Stimulated activated naive CD4-positive, alpha-beta T cell (primary cell): Measurements from ENCODE around the gene TWNK.
"Not testable (repeated sequence)": the region's sequence is repeated elsewhere in the genome, so short reads cannot be mapped to it uniquely, and the experiment has no call there.

Source experiments
- DNase-seq, 6 experiments: peaks; one replicate each; lab custom pipeline; 2025; lab: John Stamatoyannopoulos, UW

TWNK gene

GRCh38 chr10:100972904-100973535, 14.3 kb upstream of the TWNK start:
- no peak for DNase-seq

- DNase-seq = not testable (repeated sequence)
Observed at GRCh38 chr10:100975397-100975796, 11.9 kb upstream of the TWNK start.

GRCh38 chr10:100976906-100977305, 10.4 kb upstream of the TWNK start:
- no peak for DNase-seq

GRCh38 chr10:100977436-100977835, 9.9 kb upstream of the TWNK start:
- DNase-seq = no peak

- DNase-seq = no peak
Observed at GRCh38 chr10:100978121-100978900, 9.0 kb upstream of the TWNK start.

GRCh38 chr10:100978901-100979195, 8.5 kb upstream of the TWNK start:
- no peak for DNase-seq

- DNase-seq = no peak
Observed at GRCh38 chr10:100979791-100980272, 7.5 kb upstream of the TWNK start.

- no peak for DNase-seq
Observed at GRCh38 chr10:100980311-100980710, 7.0 kb upstream of the TWNK start.

GRCh38 chr10:100980711-100981110, 6.6 kb upstream of the TWNK start:
- DNase-seq = no peak

GRCh38 chr10:100981178-100981772, 6.1 kb upstream of the TWNK start:
- DNase-seq = no peak

- no peak for DNase-seq
Observed at GRCh38 chr10:100982916-100983830, 4.2 kb upstream of the TWNK start.

- no peak for DNase-seq
Observed at GRCh38 chr10:100983868-100984671, 3.3 kb upstream of the TWNK start.

GRCh38 chr10:100984672-100985177, 2.6 kb upstream of the TWNK start:
- no peak for DNase-seq

- no peak for DNase-seq
Observed at GRCh38 chr10:100985336-100985735, 2.0 kb upstream of the TWNK start.

- DNase-seq = no peak
Observed at GRCh38 chr10:100986623-100986951, 756 bp upstream of the TWNK start.

GRCh38 chr10:100987685-100988049, 324 bp downstream of the TWNK start:
- no peak for DNase-seq

- no peak for DNase-seq
Observed at GRCh38 chr10:100988166-100988565, 823 bp downstream of the TWNK start.

- DNase-seq = no peak
Observed at GRCh38 chr10:100989088-100989487, 1.7 kb downstream of the TWNK start.

- DNase-seq = no peak
Observed at GRCh38 chr10:100993986-100994708, 6.8 kb downstream of the TWNK start.

GRCh38 chr10:100995181-100995580, 7.8 kb downstream of the TWNK start:
- DNase-seq = no peak
